NCI-H2227 (cell line): ENCODE data around the gene CCDC134.
A peak's percentile ranks its signal among the peaks of the same experiment; 100 is the strongest.

Experiments used
- DNase-seq: peaks from one replicate; lab custom pipeline; 2025; ENCODE audit not compliant: unreplicated experiment; lab: John Stamatoyannopoulos, UW

CCDC134 gene

GRCh38 chr22:41800348-41801146 is at the start of gene CCDC134:
CCDC134 (plus strand) TSS chr22:41800679; CDS start chr22:41808891, 8,212 bp downstream.
- peak; percentile 89 for DNase-seq

- no peak for DNase-seq
These were observed 48.2 kb upstream of the CCDC134 start for GRCh38 chr22:41752011-41752970.

GRCh38 chr22:41753984-41754383 is 46.5 kb upstream of the CCDC134 start:
- no peak for DNase-seq

- no peak for DNase-seq
These were observed 43.0 kb upstream of the CCDC134 start for GRCh38 chr22:41757502-41757901.

GRCh38 chr22:41758231-41758630 is 42.2 kb upstream of the CCDC134 start:
- no peak for DNase-seq

GRCh38 chr22:41762980-41763779 is 37.3 kb upstream of the CCDC134 start:
- DNase-seq = peak; percentile 80

GRCh38 chr22:41766476-41766875 is 34.0 kb upstream of the CCDC134 start:
- no peak for DNase-seq

GRCh38 chr22:41768430-41768829 is 32.0 kb upstream of the CCDC134 start:
- no peak for DNase-seq

GRCh38 chr22:41770715-41771468 is 29.6 kb upstream of the CCDC134 start:
- no peak for DNase-seq

- DNase-seq = no peak
These were observed 28.3 kb upstream of the CCDC134 start for GRCh38 chr22:41772198-41772597.

GRCh38 chr22:41772645-41773044 is 27.8 kb upstream of the CCDC134 start:
- no peak for DNase-seq

GRCh38 chr22:41775338-41775737 is 25.1 kb upstream of the CCDC134 start:
- no peak for DNase-seq

GRCh38 chr22:41775976-41776375 is 24.5 kb upstream of the CCDC134 start:
- DNase-seq = no peak

GRCh38 chr22:41776381-41776780 is 24.1 kb upstream of the CCDC134 start:
- DNase-seq = no peak

- DNase-seq = no peak
These were observed 22.6 kb upstream of the CCDC134 start for GRCh38 chr22:41777749-41778425.

- no peak for DNase-seq
These were observed 20.5 kb upstream of the CCDC134 start for GRCh38 chr22:41779929-41780505.

GRCh38 chr22:41780746-41781505 is 19.6 kb upstream of the CCDC134 start:
- DNase-seq = no peak

- no peak for DNase-seq
These were observed 19.0 kb upstream of the CCDC134 start for GRCh38 chr22:41781507-41781906.

GRCh38 chr22:41782316-41782715 is 18.2 kb upstream of the CCDC134 start:
- DNase-seq = no peak
